ENCODE measurements around the gene KIF2A. TPM values are rescaled to one million over a fixed set of nuclear protein-coding genes. Genes with fewer than 3 reads are reported as not detected.

Gene KIF2A
- total RNA-seq, 1 donor from 2014 or later, result 40.4 TPM

DNA sequence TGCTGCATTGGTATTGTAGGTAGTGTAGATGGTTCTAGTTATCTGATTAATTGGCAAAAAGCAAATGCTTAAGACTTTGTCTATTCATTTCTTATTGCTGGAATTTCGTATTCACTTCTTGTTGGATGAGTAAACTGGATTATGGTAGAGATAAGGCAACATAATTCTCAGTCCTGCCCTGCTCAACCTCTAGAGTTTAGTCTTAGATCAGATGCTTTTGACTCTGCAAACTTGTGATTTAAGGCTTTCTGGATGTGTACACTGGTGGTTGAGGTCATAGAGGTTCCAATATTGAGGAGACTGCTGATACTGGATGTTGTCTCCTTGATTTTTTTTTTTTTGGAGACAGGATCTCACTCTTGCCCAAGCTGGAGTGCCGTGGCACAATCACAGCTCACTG is 35.0 kb downstream of the KIF2A start:
- H3K4me3 Mint-ChIP-seq (ENCODE audit: unreplicated experiment), result no peak overlapping the region
- H3K9me3 Mint-ChIP-seq (ENCODE audit: unreplicated experiment), result no peaks in the 10 kb centered on the region
- peaks cover 3% of the 10 kb centered on the region for H3K4me1 Mint-ChIP-seq (ENCODE audit: unreplicated experiment)
- no peaks in the 10 kb centered on the region for H3K27me3 Mint-ChIP-seq (ENCODE audit: unreplicated experiment)
- no peak overlapping the region for H3K27ac Mint-ChIP-seq (ENCODE audit: unreplicated experiment)
- no peaks in the 10 kb centered on the region for H3K36me3 Mint-ChIP-seq (ENCODE audit: unreplicated experiment)
- DNase-seq (ENCODE audit: extremely low spot score, unreplicated experiment), result no peak
- TF ChIP-seq, protein P1, sequence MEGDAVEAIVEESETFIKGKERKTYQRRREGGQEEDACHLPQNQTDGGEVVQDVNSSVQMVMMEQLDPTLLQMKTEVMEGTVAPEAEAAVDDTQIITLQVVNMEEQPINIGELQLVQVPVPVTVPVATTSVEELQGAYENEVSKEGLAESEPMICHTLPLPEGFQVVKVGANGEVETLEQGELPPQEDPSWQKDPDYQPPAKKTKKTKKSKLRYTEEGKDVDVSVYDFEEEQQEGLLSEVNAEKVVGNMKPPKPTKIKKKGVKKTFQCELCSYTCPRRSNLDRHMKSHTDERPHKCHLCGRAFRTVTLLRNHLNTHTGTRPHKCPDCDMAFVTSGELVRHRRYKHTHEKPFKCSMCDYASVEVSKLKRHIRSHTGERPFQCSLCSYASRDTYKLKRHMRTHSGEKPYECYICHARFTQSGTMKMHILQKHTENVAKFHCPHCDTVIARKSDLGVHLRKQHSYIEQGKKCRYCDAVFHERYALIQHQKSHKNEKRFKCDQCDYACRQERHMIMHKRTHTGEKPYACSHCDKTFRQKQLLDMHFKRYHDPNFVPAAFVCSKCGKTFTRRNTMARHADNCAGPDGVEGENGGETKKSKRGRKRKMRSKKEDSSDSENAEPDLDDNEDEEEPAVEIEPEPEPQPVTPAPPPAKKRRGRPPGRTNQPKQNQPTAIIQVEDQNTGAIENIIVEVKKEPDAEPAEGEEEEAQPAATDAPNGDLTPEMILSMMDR (IDR thresholded peaks at IDR 0.05), result no peak

DNA sequence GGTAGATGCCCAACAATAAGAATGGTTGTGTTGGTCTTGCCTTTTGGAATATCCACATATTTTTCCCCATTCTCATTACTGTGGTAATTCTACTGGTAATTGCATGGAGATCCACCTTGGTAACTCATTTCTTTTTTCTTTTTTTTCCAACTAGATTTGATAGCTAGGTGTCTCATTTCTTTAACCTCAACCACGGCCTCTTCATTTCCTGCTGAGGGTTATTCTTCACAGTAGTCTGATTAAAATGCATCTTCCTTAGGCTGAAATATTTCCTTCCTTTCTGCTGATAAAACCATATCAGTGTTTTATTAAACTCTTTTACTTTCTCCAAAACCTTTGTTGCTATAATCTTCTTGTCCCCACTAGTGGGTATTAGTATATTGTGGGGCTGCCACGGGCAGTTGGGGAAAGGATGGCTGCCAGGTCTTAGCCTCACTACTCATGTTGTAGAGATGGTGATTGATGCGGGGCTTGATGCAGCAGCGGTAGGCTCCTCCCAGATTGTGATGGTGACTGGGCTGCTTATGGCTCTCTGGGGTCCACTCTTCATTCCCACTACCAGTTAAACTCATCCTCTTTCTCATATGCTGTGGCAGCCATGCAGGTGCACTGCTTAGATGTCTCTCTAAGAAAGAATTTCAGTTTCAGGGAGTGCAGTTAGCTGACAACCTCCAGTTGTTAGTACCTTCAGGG is 35.9 kb downstream of the KIF2A start:
- H3K27me3 Mint-ChIP-seq (ENCODE audit: unreplicated experiment), result no peaks in the 10 kb centered on the region
- no peaks in the 10 kb centered on the region for H3K9me3 Mint-ChIP-seq (ENCODE audit: unreplicated experiment)
- H3K4me3 Mint-ChIP-seq (ENCODE audit: unreplicated experiment), result no peak overlapping the region
- DNase-seq (ENCODE audit: extremely low spot score, unreplicated experiment), result no peak
- H3K36me3 Mint-ChIP-seq (ENCODE audit: unreplicated experiment), result no peaks in the 10 kb centered on the region
- TF ChIP-seq, protein P1 (IDR thresholded peaks at IDR 0.05), result no peak
- H3K27ac Mint-ChIP-seq (ENCODE audit: unreplicated experiment), result no peak overlapping the region
- peaks cover 2% of the 10 kb centered on the region for H3K4me1 Mint-ChIP-seq (ENCODE audit: unreplicated experiment)

DNA sequence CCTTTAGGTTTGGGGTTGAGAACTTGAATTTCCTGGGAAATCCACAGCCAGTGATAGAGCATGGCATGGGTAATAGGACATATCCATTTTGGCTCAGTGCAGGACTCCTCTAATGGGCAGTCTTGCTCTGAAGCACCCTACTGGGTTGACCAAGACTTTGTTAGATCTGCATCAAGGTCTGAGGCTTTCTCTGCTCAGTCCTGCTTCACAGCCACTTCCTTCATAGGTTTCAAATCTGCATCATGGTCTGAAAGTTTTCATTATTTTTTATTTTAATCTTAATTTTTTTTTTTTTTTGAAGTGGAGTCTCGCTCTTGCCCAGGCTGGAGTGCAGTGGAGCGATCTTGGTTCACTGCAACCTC is 36.5 kb downstream of the KIF2A start:
- H3K27ac Mint-ChIP-seq (ENCODE audit: unreplicated experiment), result no peak overlapping the region
- no peak overlapping the region for H3K4me3 Mint-ChIP-seq (ENCODE audit: unreplicated experiment)
- peaks cover 2% of the 10 kb centered on the region for H3K4me1 Mint-ChIP-seq (ENCODE audit: unreplicated experiment)
- no peaks in the 10 kb centered on the region for H3K9me3 Mint-ChIP-seq (ENCODE audit: unreplicated experiment)
- TF ChIP-seq, protein P1 (IDR thresholded peaks at IDR 0.05), result no peak
- H3K27me3 Mint-ChIP-seq (ENCODE audit: unreplicated experiment), result no peaks in the 10 kb centered on the region
- H3K36me3 Mint-ChIP-seq (ENCODE audit: unreplicated experiment), result no peaks in the 10 kb centered on the region
- DNase-seq (ENCODE audit: extremely low spot score, unreplicated experiment), result no peak

DNA sequence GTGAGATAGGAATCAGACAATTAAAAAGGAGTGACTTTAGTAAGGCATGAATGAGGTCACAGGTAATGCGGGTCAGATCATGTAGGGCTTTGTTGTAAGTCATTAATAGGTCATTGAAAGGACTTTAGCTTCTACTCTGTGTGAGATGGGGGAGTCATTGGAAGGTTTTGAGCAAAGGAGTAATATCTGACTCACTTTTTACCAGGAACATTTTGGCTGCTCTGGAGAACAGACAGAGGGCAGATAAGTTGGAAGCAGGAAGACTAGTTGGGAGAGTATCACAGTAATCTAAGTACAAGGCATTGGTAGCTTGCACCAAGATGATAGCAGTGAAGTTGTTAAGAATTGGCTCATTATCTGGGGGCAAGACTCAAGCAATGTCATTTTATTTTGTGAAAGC is 37.4 kb downstream of the KIF2A start:
- Mint-ChIP-seq H3K36me3 (ENCODE audit: unreplicated experiment) (no peaks in the 10 kb centered on the region), H3K27ac (ENCODE audit: unreplicated experiment) (no peak overlapping the region), H3K27me3 (ENCODE audit: unreplicated experiment) (no peaks in the 10 kb centered on the region), H3K4me3 (ENCODE audit: unreplicated experiment) (no peak overlapping the region), H3K9me3 (ENCODE audit: unreplicated experiment) (no peaks in the 10 kb centered on the region), H3K4me1 (ENCODE audit: unreplicated experiment) (peaks cover 2% of the 10 kb centered on the region)
- TF ChIP-seq, protein P1 (IDR thresholded peaks at IDR 0.05), result no peak
- no peak for DNase-seq (ENCODE audit: extremely low spot score, unreplicated experiment)

DNA sequence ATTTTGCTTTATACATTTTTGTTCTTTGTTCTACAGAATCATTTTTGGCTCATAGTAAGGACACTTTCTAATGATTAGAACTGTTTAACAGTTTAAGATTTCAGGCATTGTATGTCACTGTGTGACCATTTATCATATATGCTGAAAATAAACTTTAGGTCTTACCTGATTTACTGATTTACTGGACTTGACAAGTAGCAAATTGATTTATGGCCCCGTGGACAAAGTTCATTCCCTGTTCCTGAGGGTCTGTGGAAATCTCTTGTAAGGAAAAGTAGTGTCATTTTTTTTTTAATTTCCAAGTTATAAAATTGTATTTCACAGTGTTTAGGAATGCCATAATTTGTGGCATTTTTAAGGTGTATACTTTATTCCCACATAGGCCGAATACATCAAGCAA is 40.7 kb downstream of the KIF2A start:
- TF ChIP-seq, protein P1 (IDR thresholded peaks at IDR 0.05), result no peak
- no peaks in the 10 kb centered on the region for H3K9me3 Mint-ChIP-seq (ENCODE audit: unreplicated experiment)
- DNase-seq (ENCODE audit: extremely low spot score, unreplicated experiment), result no peak
- peaks cover 2% of the 10 kb centered on the region for H3K4me1 Mint-ChIP-seq (ENCODE audit: unreplicated experiment)
- H3K36me3 Mint-ChIP-seq (ENCODE audit: unreplicated experiment), result peaks cover 5% of the 10 kb centered on the region
- H3K27me3 Mint-ChIP-seq (ENCODE audit: unreplicated experiment), result no peaks in the 10 kb centered on the region
- H3K4me3 Mint-ChIP-seq (ENCODE audit: unreplicated experiment), result no peak overlapping the region
- H3K27ac Mint-ChIP-seq (ENCODE audit: unreplicated experiment), result no peak overlapping the region
